OCI-LY1 (cell line): Measurements from ENCODE around the gene IVL.

Experiments
- H2AFZ ChIP-seq: fragments of 200-600 bp; sonication (generic), shearing (Covaris generic); 2 replicates; pipeline ENCODE4 v1.6.0; 2014; ENCODE audit warnings: antibody characterized with exemption, mild to moderate bottlenecking, low read length
- H3F3A ChIP-seq: fragments of 200-600 bp; sonication (generic), shearing (Covaris generic); 2 replicates; pipeline ENCODE4 v1.6.0; 2014; ENCODE audit warnings: mild to moderate bottlenecking, antibody characterized with exemption, low read length, moderate library complexity; ENCODE audit not compliant: insufficient read depth
- H3K27ac ChIP-seq: fragments of 200-600 bp; sonication (generic); 2 replicates; pipeline ENCODE4 v1.5.1; 2014; ENCODE audit warnings: low read length, mixed run types, mild to moderate bottlenecking, low read depth; ENCODE audit not compliant: poor library complexity, severe bottlenecking
- H3K27me3 ChIP-seq: fragments of 200-600 bp; sonication (generic); 2 replicates; pipeline ENCODE4 v1.6.0; 2014; ENCODE audit warnings: antibody characterized with exemption, mild to moderate bottlenecking, low read length, moderate library complexity; ENCODE audit not compliant: insufficient read depth
- H3K36me3 ChIP-seq: fragments of 200-600 bp; sonication (generic); 2 replicates; pipeline ENCODE4 v1.6.1; 2014; ENCODE audit warnings: mild to moderate bottlenecking, antibody characterized with exemption, low read length, moderate library complexity, mixed read lengths; ENCODE audit not compliant: insufficient read depth
- H3K4me1 ChIP-seq: fragments of 200-600 bp; sonication (generic); 2 replicates; pipeline ENCODE4 v1.5.1; 2014; ENCODE audit warnings: mild to moderate bottlenecking, low read length, moderate library complexity; ENCODE audit not compliant: insufficient read depth, severe bottlenecking
- H3K4me2 ChIP-seq: fragments of 200-600 bp; sonication (generic), shearing (Covaris generic); 2 replicates; pipeline ENCODE4 v1.6.1; 2014; ENCODE audit warnings: low read length
- H3K4me3 ChIP-seq: fragments of 200-600 bp; sonication (generic); 2 replicates; pipeline ENCODE4 v1.5.1; 2014; ENCODE audit warnings: low read length, low read depth, mild to moderate bottlenecking, mixed read lengths; ENCODE audit not compliant: poor library complexity, severe bottlenecking
- H3K79me2 ChIP-seq: fragments of 200-600 bp; shearing (Covaris generic); 2 replicates; pipeline ENCODE4 v1.6.1; 2016; ENCODE audit warnings: mixed run types, low read length, mixed read lengths; ENCODE audit not compliant: insufficient read depth
- H3K9ac ChIP-seq: fragments of 200-600 bp; sonication (generic), shearing (Covaris generic); 2 replicates; pipeline ENCODE4 v1.6.1; 2014; ENCODE audit warnings: mild to moderate bottlenecking, low read length, mixed read lengths
- H3K9me2 ChIP-seq: fragments of 200-600 bp; sonication (generic), shearing (Covaris generic); 2 replicates; pipeline ENCODE4 v1.6.1; 2014; ENCODE audit warnings: low read depth, mild to moderate bottlenecking, low read length, mixed read lengths
- H3K9me3 ChIP-seq: fragments of 200-600 bp; shearing (Covaris generic); 2 replicates; pipeline ENCODE4 v1.6.1; 2014; ENCODE audit warnings: low read length, mixed read lengths
- H4K20me1 ChIP-seq: fragments of 200-600 bp; sonication (generic), shearing (Covaris generic); 2 replicates; pipeline ENCODE4 v1.6.0; 2016; ENCODE audit warnings: mild to moderate bottlenecking, low read length; ENCODE audit not compliant: insufficient read depth
- CTCF ChIP-seq: fragments of 200-600 bp; sonication (generic), shearing (Covaris generic); IDR thresholded peaks from 2 replicates; pipeline ENCODE4 v1.5.1; 2017; ENCODE audit warnings: mild to moderate bottlenecking, antibody characterized with exemption, low read length, moderate library complexity, mixed read lengths
- EZH2 ChIP-seq: fragments of 200-600 bp; sonication (generic), shearing (Covaris generic); IDR thresholded peaks from 2 replicates; pipeline ENCODE4 v1.8.0; 2017; ENCODE audit warnings: borderline replicate concordance, mixed run types, mild to moderate bottlenecking, antibody characterized with exemption, low read length, moderate library complexity, mixed read lengths

The IVL gene

GRCh38 chr1:152886085-152886484, 22.3 kb upstream of the IVL start:
- Histone ChIP-seq H3K9me3 (no peaks in the 10 kb centered on the region), H2AFZ (no peak overlapping the region), H3K36me3 (no peaks in the 10 kb centered on the region), H3F3A (no peaks in the 10 kb centered on the region), H3K27ac (no peak overlapping the region), H3K4me2 (no peak overlapping the region), H3K4me1 (no peaks in the 10 kb centered on the region), H4K20me1 (no peaks in the 10 kb centered on the region), H3K9me2 (no peaks in the 10 kb centered on the region), H3K4me3 (no peak overlapping the region), H3K9ac (no peak overlapping the region), H3K27me3 (no peaks in the 10 kb centered on the region), H3K79me2 (no peaks in the 10 kb centered on the region)
- TF ChIP-seq CTCF, result no peak
- TF ChIP-seq EZH2, result no peak

GRCh38 chr1:152886758-152887409, 21.5 kb upstream of the IVL start:
- Histone ChIP-seq H3K27ac (no peak overlapping the region), H3K4me1 (no peaks in the 10 kb centered on the region), H3K9ac (no peak overlapping the region), H3F3A (no peaks in the 10 kb centered on the region), H3K4me3 (no peak overlapping the region), H2AFZ (no peak overlapping the region), H3K9me2 (no peaks in the 10 kb centered on the region), H3K9me3 (no peaks in the 10 kb centered on the region), H3K27me3 (no peaks in the 10 kb centered on the region), H3K4me2 (no peak overlapping the region), H4K20me1 (no peaks in the 10 kb centered on the region), H3K79me2 (no peaks in the 10 kb centered on the region), H3K36me3 (no peaks in the 10 kb centered on the region)
- TF ChIP-seq EZH2 (no peak), CTCF (no peak)

GRCh38 chr1:152888126-152888525, 20.2 kb upstream of the IVL start:
- H4K20me1 ChIP-seq, result no peaks in the 10 kb centered on the region
- H3K4me3 ChIP-seq, result no peak overlapping the region
- no peaks in the 10 kb centered on the region for H3K4me1 ChIP-seq
- H3K27ac ChIP-seq, result no peak overlapping the region
- no peaks in the 10 kb centered on the region for H3K9me3 ChIP-seq
- no peaks in the 10 kb centered on the region for H3K36me3 ChIP-seq
- no peaks in the 10 kb centered on the region for H3K79me2 ChIP-seq
- H3K27me3 ChIP-seq, result no peaks in the 10 kb centered on the region
- H3K4me2 ChIP-seq, result no peak overlapping the region
- H3K9me2 ChIP-seq, result no peaks in the 10 kb centered on the region
- no peaks in the 10 kb centered on the region for H3F3A ChIP-seq
- TF ChIP-seq CTCF (no peak), EZH2 (no peak)
- no peak overlapping the region for H2AFZ ChIP-seq
- H3K9ac ChIP-seq, result no peak overlapping the region
